H9 (cell line): ENCODE data around the gene PRIM2. TPM values are rescaled to one million over a fixed set of nuclear protein-coding genes. Genes with fewer than 3 reads are reported as not detected.
"Not testable (repeated sequence)": the region's sequence is repeated elsewhere in the genome, so short reads cannot be mapped to it uniquely, and the experiment has no call there.

Source experiments
- DNase-seq: peaks from one replicate; pipeline ENCODE4 v3.0.0-alpha.2; 2017
- H2AFZ ChIP-seq: one replicate; pipeline ENCODE4 v1.6.1; 2013; ENCODE audit warnings: mild to moderate bottlenecking, low read length, control low read depth, moderate library complexity
- H2AK5ac ChIP-seq: 2 replicates; pipeline ENCODE4 v1.6.1; 2013; ENCODE audit warnings: low read length, control low read depth, mixed read lengths; ENCODE audit not compliant: insufficient read length
- H2BK120ac ChIP-seq: one replicate; pipeline ENCODE4 v1.6.1; 2013; ENCODE audit warnings: low read depth, mild to moderate bottlenecking, low read length, control low read depth, inconsistent platforms; ENCODE audit not compliant: poor library complexity, severe bottlenecking
- H2BK12ac ChIP-seq: 2 replicates; pipeline ENCODE4 v1.6.1; 2013; ENCODE audit warnings: low read length, control low read depth, mixed read lengths, low read depth; ENCODE audit not compliant: insufficient read length
- H2BK15ac ChIP-seq: 2 replicates; pipeline ENCODE4 v1.6.1; 2013; ENCODE audit warnings: low read depth, low read length, control low read depth
- H2BK20ac ChIP-seq: one replicate; pipeline ENCODE4 v1.6.1; 2013; ENCODE audit warnings: low read depth, mild to moderate bottlenecking, low read length, control low read depth, inconsistent platforms; ENCODE audit not compliant: poor library complexity, severe bottlenecking
- H2BK5ac ChIP-seq: 2 replicates; pipeline ENCODE4 v1.6.1; 2013; ENCODE audit warnings: low read length, control low read depth, mixed read lengths; ENCODE audit not compliant: insufficient read length
- H3K14ac ChIP-seq: 2 replicates; pipeline ENCODE4 v1.6.1; 2013; ENCODE audit warnings: low read length, control low read depth; ENCODE audit not compliant: insufficient read depth
- H3K18ac ChIP-seq: 2 replicates; pipeline ENCODE4 v1.6.1; 2013; ENCODE audit warnings: low read depth, mild to moderate bottlenecking, mixed read lengths, low read length, control low read depth; ENCODE audit not compliant: insufficient read length
- H3K23ac ChIP-seq: 2 replicates; pipeline ENCODE4 v1.6.1; 2013; ENCODE audit warnings: low read length, control low read depth, mixed read lengths, low read depth; ENCODE audit not compliant: insufficient read length
- H3K23me2 ChIP-seq: 2 replicates; pipeline ENCODE4 v1.6.1; 2013; ENCODE audit warnings: low read depth, mild to moderate bottlenecking, mixed read lengths, low read length, control low read depth; ENCODE audit not compliant: insufficient read length, poor library complexity, severe bottlenecking
- H3K27ac ChIP-seq: 2 replicates; pipeline ENCODE4 v1.5.1; 2013; ENCODE audit warnings: low read length, control low read depth, mixed read lengths, low read depth; ENCODE audit not compliant: insufficient read length
- H3K27me3 ChIP-seq: 2 replicates; pipeline ENCODE4 v1.6.1; 2013; ENCODE audit warnings: low read length, control low read depth, inconsistent platforms; ENCODE audit not compliant: insufficient read depth
- H3K4ac ChIP-seq: 2 replicates; pipeline ENCODE4 v1.6.1; 2013; ENCODE audit warnings: low read depth, mild to moderate bottlenecking, control low read depth, inconsistent platforms, low read length, moderate library complexity
- H3K4me1 ChIP-seq: 2 replicates; pipeline ENCODE4 v1.6.1; 2013; ENCODE audit warnings: low read length, control low read depth, inconsistent platforms; ENCODE audit not compliant: insufficient read depth
- H3K4me2 ChIP-seq: 2 replicates; pipeline ENCODE4 v1.6.1; 2013; ENCODE audit warnings: low read length, control low read depth, mixed read lengths; ENCODE audit not compliant: insufficient read length, insufficient read depth
- H3K56ac ChIP-seq: 2 replicates; pipeline ENCODE4 v1.6.1; 2013; ENCODE audit warnings: low read depth, mild to moderate bottlenecking, mixed read lengths, low read length, control low read depth; ENCODE audit not compliant: insufficient read length
- H3K79me1 ChIP-seq: 2 replicates; pipeline ENCODE4 v1.6.1; 2013; ENCODE audit warnings: low read depth, mild to moderate bottlenecking, moderate library complexity, low read length, control low read depth, inconsistent platforms; ENCODE audit not compliant: insufficient read depth, poor library complexity, severe bottlenecking
- H3K79me2 ChIP-seq: 2 replicates; pipeline ENCODE4 v1.6.1; 2013; ENCODE audit warnings: low read length, control low read depth, inconsistent platforms; ENCODE audit not compliant: insufficient read depth
- H3K9ac ChIP-seq: 2 replicates; pipeline ENCODE4 v1.6.1; 2013; ENCODE audit warnings: low read length, control low read depth, mixed read lengths; ENCODE audit not compliant: insufficient read length; ENCODE audit errors: extremely low read depth
- H3K9me3 ChIP-seq: one replicate; pipeline ENCODE4 v1.6.1; 2013; ENCODE audit warnings: low read depth, low read length, inconsistent platforms; ENCODE audit not compliant: control insufficient read depth
- H3T11ph ChIP-seq: one replicate; pipeline ENCODE4 v1.6.1; 2013; ENCODE audit warnings: mild to moderate bottlenecking, low read length, control low read depth, inconsistent platforms
- H4K20me1 ChIP-seq: one replicate; pipeline ENCODE4 v1.6.1; 2013; ENCODE audit not compliant: control insufficient read depth, insufficient read length, insufficient read depth
- H4K5ac ChIP-seq: 2 replicates; pipeline ENCODE4 v1.6.1; 2013; ENCODE audit warnings: low read depth, mild to moderate bottlenecking, mixed read lengths, low read length, control low read depth; ENCODE audit not compliant: insufficient read length
- H4K8ac ChIP-seq: replicated peaks from 2 replicates; pipeline ENCODE4 v1.6.1; 2013; ENCODE audit warnings: low read length, control low read depth, mixed read lengths, low read depth; ENCODE audit not compliant: insufficient read length
- H4K91ac ChIP-seq: 2 replicates; pipeline ENCODE4 v1.6.1; 2013; ENCODE audit warnings: low read depth, mild to moderate bottlenecking, moderate library complexity, mixed read lengths, low read length, control low read depth; ENCODE audit not compliant: insufficient read length
- H3K27ac Mint-ChIP-seq, 3 experiments: 2 replicates in 2 of 3; 3 replicates in 1 of 3; pipeline ENCODE4 v1.8.0; 2020 to 2021; ENCODE audit warnings: mixed read lengths in 3 of 3, mild to moderate bottlenecking in 1 of 3, moderate library complexity in 1 of 3
- H3K27me3 Mint-ChIP-seq: 2 replicates; pipeline ENCODE4 v1.8.0; 2021; ENCODE audit warnings: low read depth, mild to moderate bottlenecking, moderate library complexity, mixed read lengths
- H3K36me3 Mint-ChIP-seq, 3 experiments: 2 replicates in 2 of 3; 3 replicates in 1 of 3; pipeline ENCODE4 v1.8.0; 2020 to 2021; ENCODE audit warnings: low read depth in 3 of 3, mixed read lengths in 3 of 3; ENCODE audit not compliant: insufficient read depth in 1 of 3
- H3K4me1 Mint-ChIP-seq, 2 experiments: 2 replicates each; pipeline ENCODE4 v1.8.0; 2020; ENCODE audit warnings: mixed read lengths in 2 of 2
- H3K4me3 Mint-ChIP-seq, 2 experiments: 2 replicates in 1 of 2; 3 replicates in 1 of 2; pipeline ENCODE4 v1.8.0; 2020 to 2021; ENCODE audit warnings: mild to moderate bottlenecking in 2 of 2, mixed read lengths in 2 of 2, moderate library complexity in 1 of 2
- H3K9me3 Mint-ChIP-seq, 2 experiments: 2 replicates in 1 of 2; 3 replicates in 1 of 2; pipeline ENCODE4 v1.8.0; 2020; ENCODE audit warnings: mild to moderate bottlenecking in 2 of 2, mixed read lengths in 2 of 2, moderate library complexity in 1 of 2
- whole genome bisulfite sequencing: extraction: QIAGEN DNeasy Blood & Tissue Kit; methylation state at CpG from one replicate; pipeline ENCODE4 v1.1.7; 2013; ENCODE audit warnings: missing lambda C conversion rate, low lambda C conversion rate, mixed read lengths; ENCODE audit not compliant: insufficient read length; ENCODE audit errors: extremely low coverage; 5-methylcytosine and 5-hydroxymethylcytosine counted together
- total RNA-seq: library from RNA; stranded (reverse); gene quantifications from 2 replicates; pipeline ENCODE4 v1.2.1, GENCODE V29; 2021

Gene PRIM2
- total RNA-seq, 1 experiment from 2014 or later: 43.0 TPM

DNA sequence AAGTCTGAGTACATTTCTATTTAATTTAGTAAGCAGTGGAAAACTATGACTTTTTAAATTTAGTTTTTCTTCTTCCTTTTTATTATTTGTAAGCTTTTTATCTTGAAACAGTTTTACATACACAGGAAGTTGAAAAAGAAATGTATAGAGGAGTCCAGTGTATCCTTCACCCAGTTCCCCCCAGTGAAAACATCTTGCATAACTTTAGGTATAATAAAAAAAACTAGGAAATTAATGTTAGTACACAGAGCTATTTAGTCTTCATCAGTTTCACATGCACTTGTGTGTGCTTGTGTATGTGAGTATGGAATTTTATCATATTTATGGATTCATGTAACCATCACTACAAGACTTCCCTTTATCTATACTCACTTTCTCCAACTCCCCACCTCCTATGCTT lies 162.8 kb downstream of the PRIM2 start:
- H3K79me2 ChIP-seq, H2BK5ac ChIP-seq, H3K23ac ChIP-seq, H3K27ac Mint-ChIP-seq, H3K18ac ChIP-seq, H3K4me3 Mint-ChIP-seq, H3K9me3 ChIP-seq, H3T11ph ChIP-seq, H4K91ac ChIP-seq, DNase-seq, H3K9me3 Mint-ChIP-seq, H3K23me2 ChIP-seq, H3K4ac ChIP-seq, H3K79me1 ChIP-seq, H3K27ac ChIP-seq, H3K4me1 ChIP-seq, H3K36me3 Mint-ChIP-seq, H3K14ac ChIP-seq, H2BK15ac ChIP-seq, H4K8ac ChIP-seq, H3K9ac ChIP-seq, H3K27me3 ChIP-seq, H2BK12ac ChIP-seq, H2AFZ ChIP-seq, H2BK20ac ChIP-seq, H2BK120ac ChIP-seq, H4K5ac ChIP-seq, H3K56ac ChIP-seq, H2AK5ac ChIP-seq, H4K20me1 ChIP-seq, H3K27me3 Mint-ChIP-seq, H3K4me2 ChIP-seq: not testable (repeated sequence)
- peaks cover 12 to 18% of the 10 kb centered on the region in 2 experiments for H3K4me1 Mint-ChIP-seq

GRCh38 chr6:57481121-57481520 lies 163.7 kb downstream of the PRIM2 start:
- H2BK15ac ChIP-seq, H4K5ac ChIP-seq, H3K9me3 Mint-ChIP-seq, H3K4me3 Mint-ChIP-seq, H3K14ac ChIP-seq, H3K4me2 ChIP-seq, H3K79me2 ChIP-seq, H2AFZ ChIP-seq, H3K23me2 ChIP-seq, H3K9me3 ChIP-seq, H4K8ac ChIP-seq, H3K27me3 ChIP-seq, H3K36me3 Mint-ChIP-seq, H2BK120ac ChIP-seq, H2BK12ac ChIP-seq, H2AK5ac ChIP-seq, H3K79me1 ChIP-seq, H2BK5ac ChIP-seq, H3K27ac Mint-ChIP-seq, H3K27me3 Mint-ChIP-seq, H2BK20ac ChIP-seq, H3K56ac ChIP-seq, H3K23ac ChIP-seq, H4K20me1 ChIP-seq, H3K9ac ChIP-seq, H3K4ac ChIP-seq, H3T11ph ChIP-seq, H4K91ac ChIP-seq, H3K4me1 ChIP-seq, H3K27ac ChIP-seq, H3K18ac ChIP-seq, DNase-seq: not testable (repeated sequence)
- WGBS: no CpG with 5 or more reads among the region's 1 CpG
- peaks cover 16 to 23% of the 10 kb centered on the region in 2 experiments for H3K4me1 Mint-ChIP-seq
